Measurements from ENCODE around the gene KCNQ2.

- TF ChIP-seq SPI1 (IDR thresholded peaks at IDR 0.05; ENCODE audit: borderline replicate concordance, low read depth) (no peak), CTCF (IDR thresholded peaks at IDR 0.05; ENCODE audit: insufficient read depth, low read length) (no peak), GABPA (IDR thresholded peaks at IDR 0.05; ENCODE audit: low read depth) (no peak), REST (IDR thresholded peaks at IDR 0.05; ENCODE audit: insufficient replicate concordance, low read depth) (no peak)
These were observed 12.4 kb upstream of the KCNQ2 start for GRCh38 chr20:63484651-63485403.

All from HL-60 (cell line).